Right lobe of liver (tissue), 4 donors: ENCODE results near the gene PTPRN2.

ENCODE experiments used
- CTCF ChIP-seq, 4 donors: fragments of 200-600 bp in 3 of 4; fragments of 450-650 bp in 1 of 4; IDR thresholded peaks; one replicate each; pipeline versions ENCODE4 v1.5.1 to v1.8.0; 2016 to 2022; ENCODE audit warnings: antibody characterized with exemption in 4 of 4, mild to moderate bottlenecking in 2 of 4
- POLR2A ChIP-seq: fragments of 450-650 bp; IDR thresholded peaks from one replicate; pipeline ENCODE4 v1.6.1; 2017; ENCODE audit warnings: antibody characterized with exemption, mild to moderate bottlenecking
- donor health status: DM: no; HTN: no; CAD: no.
- donor health status: DM: no; HTN: no; CAD: no.
- donor health status: DM: no; HTN: yes; CAD: no.

- no peak for TF ChIP-seq CTCF (IDR thresholded peaks at IDR 0.05)
- no peak for TF ChIP-seq POLR2A
Observed at GRCh38 chr7:157799076-157799685, 788.4 kb downstream of the PTPRN2 start.
